GM12865 (cell line): Measurements from ENCODE around the gene TMEM59.

Experiments
- DNase-seq: peaks from one replicate; pipeline ENCODE4 v3.0.0; 2010; ENCODE audit warnings: low read depth
- H3K4me3 ChIP-seq: 2 replicates; pipeline ENCODE4 v1.5.1; 2011; ENCODE audit warnings: mild to moderate bottlenecking, low read depth, low read length, control low read depth
- CTCF ChIP-seq: IDR thresholded peaks from 2 replicates; pipeline ENCODE4 v1.5.1; 2011; ENCODE audit warnings: low read length, control low read depth, low read depth, inconsistent platforms; ENCODE audit not compliant: insufficient read depth; ENCODE audit errors: missing control alignments

TMEM59 gene

GRCh38 chr1:54016343-54017282 is 36.4 kb downstream of the TMEM59 start:
- TF ChIP-seq CTCF: no peak
- DNase-seq: no peak
- no peak overlapping the region for H3K4me3 ChIP-seq

GRCh38 chr1:54014009-54014629 is 38.9 kb downstream of the TMEM59 start:
- H3K4me3 ChIP-seq: no peak overlapping the region
- DNase-seq: no peak
- no peak for TF ChIP-seq CTCF

- DNase-seq: no peak
- TF ChIP-seq CTCF: no peak
- no peak overlapping the region for H3K4me3 ChIP-seq
Observed at GRCh38 chr1:54013393-54014008, 39.5 kb downstream of the TMEM59 start.

- no peak for DNase-seq
- no peak for TF ChIP-seq CTCF
- no peak overlapping the region for H3K4me3 ChIP-seq
Observed at GRCh38 chr1:54012863-54013262, 40.1 kb downstream of the TMEM59 start.

- no peak for TF ChIP-seq CTCF
- DNase-seq: no peak
Observed at GRCh38 chr1:54012008-54012325, 41.0 kb downstream of the TMEM59 start.

GRCh38 chr1:54011316-54012007 is 41.5 kb downstream of the TMEM59 start:
- no peak overlapping the region for H3K4me3 ChIP-seq
- TF ChIP-seq CTCF: no peak
- no peak for DNase-seq

More at GRCh38 chr1:54012008-54012325, 41.0 kb downstream of the TMEM59 start:
- H3K4me3 ChIP-seq: no peak overlapping the region
